Measurements from ENCODE around the gene GOLPH3.

DNA sequence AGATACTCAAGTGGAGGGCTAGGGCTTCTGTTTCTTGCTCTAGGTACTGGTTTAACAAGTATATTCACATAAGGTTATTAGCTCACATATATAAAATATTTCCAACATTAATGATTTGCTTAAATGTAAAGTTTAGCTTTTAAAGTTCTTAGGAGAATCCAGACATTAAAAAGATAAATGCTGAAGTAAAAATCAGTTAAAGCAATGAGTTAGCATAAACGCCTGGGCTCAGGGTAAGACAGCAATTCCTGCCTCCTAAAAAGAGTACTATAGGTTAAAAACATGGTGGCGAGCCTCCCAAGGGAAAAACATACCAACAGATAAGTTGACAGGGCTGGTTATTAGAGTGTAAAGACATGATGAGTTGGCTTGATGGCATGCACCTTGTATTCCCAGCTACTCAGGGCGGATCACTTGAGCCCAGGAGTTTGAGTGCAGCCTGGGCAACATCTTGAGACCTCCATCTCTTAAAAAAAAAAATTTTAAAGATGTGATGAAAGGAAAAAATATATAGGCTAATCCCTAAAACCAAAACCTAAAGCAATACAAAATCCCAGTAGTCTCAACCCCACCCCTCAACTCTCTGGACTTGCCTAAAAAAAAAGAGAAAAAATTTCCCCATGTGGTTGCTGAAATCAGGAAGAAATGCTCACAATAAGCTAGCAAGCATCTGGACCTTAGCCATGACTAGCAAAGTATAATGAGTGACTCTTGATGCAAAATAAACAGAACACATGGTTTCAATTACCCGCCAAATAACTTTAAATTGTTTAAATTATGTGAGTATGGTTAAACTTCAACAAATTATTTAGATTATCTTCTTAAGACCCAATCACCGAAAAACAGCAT is 3.6 kb downstream of the GOLPH3 start:
- no peak for TF ChIP-seq CTCF (IDR thresholded peaks at IDR 0.05; ENCODE audit: low read depth, low read length)
- TF ChIP-seq POLR2A (IDR thresholded peaks at IDR 0.05; ENCODE audit: extremely low read depth, insufficient read length): no peak
